Measurements from ENCODE around the gene CNN1.
"Not testable (repeated sequence)": the region's sequence is repeated elsewhere in the genome, so short reads cannot be mapped to it uniquely, and the experiment has no call there.

The CNN1 gene

GRCh38 chr19:11566164-11566563, 27.5 kb downstream of the CNN1 start:
- DNase-seq: no peak

DNA sequence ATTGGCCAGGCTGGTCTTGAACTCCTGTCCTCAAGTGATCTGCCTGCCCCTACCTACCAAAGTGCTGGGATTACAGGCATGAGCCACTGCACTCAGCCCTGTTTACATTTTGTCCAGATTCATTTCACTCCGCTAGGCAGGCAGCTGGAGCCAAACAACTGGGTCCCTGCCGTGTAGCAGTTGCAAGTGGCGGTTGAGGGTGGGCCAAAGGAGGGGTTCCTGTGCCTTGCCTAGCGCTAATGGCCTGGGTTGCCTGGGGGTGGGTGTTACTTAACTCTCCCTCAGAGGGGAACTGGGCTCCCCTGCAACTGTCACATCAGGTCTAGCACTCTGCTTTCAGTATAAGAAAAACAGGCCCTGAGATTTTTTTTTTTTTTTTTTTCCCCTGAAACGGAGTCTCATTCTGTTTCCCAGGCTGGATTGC, 31.4 kb downstream of the CNN1 start:
- no peak for DNase-seq

DNA sequence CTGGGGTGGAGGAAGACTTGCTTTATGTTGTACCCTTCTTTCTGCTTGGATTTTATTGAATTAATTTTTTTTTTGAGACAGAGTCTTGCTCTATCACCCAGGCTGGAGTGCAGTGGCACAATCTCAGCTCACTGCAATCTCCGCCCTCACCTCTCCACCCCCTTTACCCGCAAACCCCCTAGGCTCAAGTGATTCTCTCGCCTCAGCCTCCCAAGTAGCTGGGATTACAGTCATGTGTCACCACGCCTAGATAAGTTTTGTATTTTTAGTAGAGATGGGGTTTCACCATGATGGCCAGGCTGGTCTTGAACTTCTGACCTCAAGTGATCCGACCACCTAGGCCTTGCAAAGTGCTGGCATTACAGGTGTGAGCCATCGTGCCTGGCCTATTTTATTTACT, 34.7 kb downstream of the CNN1 start:
- DNase-seq: not testable (repeated sequence)

GRCh38 chr19:11573763-11574162, 35.1 kb downstream of the CNN1 start:
- not testable (repeated sequence) for DNase-seq

GRCh38 chr19:11574689-11575088, 36.0 kb downstream of the CNN1 start:
- DNase-seq: no peak

DNA sequence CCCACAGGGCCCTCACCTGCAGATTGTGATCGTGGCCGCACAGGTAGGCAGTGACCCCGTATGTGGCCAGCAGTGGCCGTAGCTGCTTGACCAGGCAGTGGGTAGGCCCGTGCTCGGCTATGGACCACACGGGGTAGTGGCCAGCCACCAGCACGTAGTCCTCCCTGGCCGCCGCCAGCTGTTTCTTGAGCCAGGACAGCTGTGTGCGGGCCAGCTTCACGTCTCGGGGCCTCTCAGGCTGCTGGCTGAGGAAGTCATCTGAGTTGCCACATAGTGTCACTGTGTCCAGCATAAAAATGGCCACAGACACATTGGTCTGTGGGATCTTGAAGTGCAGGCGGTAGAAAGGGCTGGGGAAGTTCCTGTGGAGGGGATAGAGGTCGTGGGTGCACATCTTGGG, 37.6 kb downstream of the CNN1 start:
- no peak for DNase-seq

DNA sequence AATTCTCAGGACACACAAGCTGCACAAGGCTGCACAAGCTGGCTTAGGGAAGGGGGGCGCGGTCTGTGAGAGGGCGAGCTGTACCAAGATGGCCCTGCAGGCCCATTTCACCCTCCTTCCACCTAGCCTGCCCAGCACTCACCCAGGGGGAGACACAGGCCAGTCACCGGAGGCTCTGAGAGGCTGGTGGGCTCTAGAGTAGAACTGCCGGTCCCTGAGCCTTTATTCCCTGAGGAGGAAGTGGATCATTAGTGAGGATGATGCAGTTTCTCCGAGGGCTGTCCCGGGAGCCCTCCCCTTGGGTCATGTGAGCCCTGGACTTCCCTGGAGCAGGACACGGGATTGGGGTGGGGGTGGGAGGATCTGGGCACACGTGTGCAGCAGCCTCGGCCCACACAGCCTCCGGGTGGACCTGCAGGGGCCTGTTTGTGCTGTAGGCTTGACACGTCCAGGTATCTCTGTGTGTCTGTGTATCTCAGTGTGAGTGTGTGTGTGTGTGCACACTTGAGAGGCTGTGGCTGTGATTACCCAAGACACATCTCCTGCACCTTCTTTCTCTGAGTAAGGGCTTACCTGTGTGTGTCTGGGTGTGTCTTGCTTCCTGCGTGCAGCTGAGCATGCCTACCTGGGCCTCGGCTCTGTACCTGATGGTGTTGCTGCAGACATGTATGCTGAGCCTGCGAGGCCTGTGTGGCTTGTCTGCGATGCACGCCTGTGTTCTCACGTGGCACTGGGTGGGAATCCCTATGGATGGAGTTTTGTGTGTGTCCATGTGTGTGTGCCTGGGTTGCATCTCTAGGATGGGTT, 39.0 kb downstream of the CNN1 start, which contains the start of gene ACP5:
Gene ACP5 (minus strand): TSS at position 195 of the 807 bp plus-strand sequence. CDS start 328 bp downstream, outside the sequence.
- peak; percentile 20 for DNase-seq

DNA sequence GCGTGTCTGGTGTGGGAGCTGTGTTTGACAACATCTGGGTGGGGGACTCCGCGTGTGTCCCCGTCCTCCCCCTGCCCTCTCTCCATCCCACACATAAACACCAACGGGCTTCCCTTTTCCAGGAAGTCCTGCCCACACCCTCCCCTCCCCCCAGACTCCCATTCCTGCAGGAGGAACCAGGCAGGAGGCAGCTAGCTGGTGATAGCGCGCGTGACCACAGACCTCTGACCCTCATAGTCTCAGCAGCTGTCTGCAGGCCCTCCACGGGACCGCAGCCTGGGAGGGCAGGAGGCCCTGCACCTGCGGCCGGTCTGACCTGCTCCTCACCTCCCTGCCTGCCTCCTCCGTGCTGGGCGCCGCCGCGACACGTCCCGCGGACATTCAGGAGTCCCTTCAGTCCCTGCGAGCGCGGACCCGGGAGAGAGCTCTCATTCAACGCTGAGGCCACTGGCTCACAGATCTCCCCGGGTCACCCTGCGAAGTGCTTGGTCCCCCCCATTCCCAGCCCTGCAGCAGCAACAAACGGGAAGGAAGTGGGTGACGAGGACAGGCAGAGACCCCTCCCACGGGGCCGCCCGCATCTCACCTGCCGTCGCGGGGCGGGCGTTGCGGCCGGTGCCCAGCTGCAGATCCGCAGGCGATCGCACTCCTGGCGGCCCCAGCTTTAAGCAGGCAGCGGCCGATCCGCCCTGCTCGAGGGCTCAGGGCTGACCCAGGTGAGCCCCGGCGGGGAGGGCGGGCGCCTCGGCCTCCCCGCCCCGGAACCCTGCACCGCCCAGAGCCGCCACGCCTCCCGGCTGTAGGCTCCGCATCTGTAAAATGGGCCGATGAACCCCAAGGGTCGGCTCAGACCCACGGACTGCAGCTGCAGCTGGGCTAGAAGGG, 39.8 kb downstream of the CNN1 start:
- DNase-seq: peak; percentile 62

GRCh38 chr19:11580116-11580515, 41.5 kb downstream of the CNN1 start:
- DNase-seq: no peak

DNA sequence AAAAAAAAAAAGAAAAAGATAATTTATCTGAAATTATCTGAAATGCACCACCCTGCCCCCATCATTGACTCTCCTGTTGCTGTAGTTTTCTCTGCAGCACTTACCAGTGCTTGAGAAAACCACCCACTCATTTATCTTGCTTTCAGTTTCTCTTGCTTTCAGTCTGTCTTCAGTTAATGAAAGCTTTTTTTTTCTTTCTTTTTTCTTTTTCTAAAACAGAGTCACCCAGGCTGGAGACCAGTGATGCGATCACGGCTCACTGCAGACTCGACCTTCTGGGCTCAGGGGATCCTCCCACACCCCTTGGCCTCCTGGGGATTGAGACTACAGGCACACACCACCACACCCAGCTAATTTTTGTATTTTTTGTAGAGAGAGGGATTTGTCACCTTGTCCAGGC, 43.1 kb downstream of the CNN1 start:
- DNase-seq: peak; percentile 48

GRCh38 chr19:11586331-11586730, 47.7 kb downstream of the CNN1 start:
- no peak for DNase-seq

- DNase-seq: peak; percentile 82
Measured at GRCh38 chr19:11587302-11587974, 48.8 kb downstream of the CNN1 start.

- no peak for DNase-seq
Measured at GRCh38 chr19:11587975-11588631, 49.5 kb downstream of the CNN1 start.

- DNase-seq: no peak
Measured at GRCh38 chr19:11594084-11594483, 55.4 kb downstream of the CNN1 start.

GRCh38 chr19:11596156-11596555, 57.5 kb downstream of the CNN1 start:
- no peak for DNase-seq

- peak; percentile 98 for DNase-seq
Measured at GRCh38 chr19:11597202-11598102, 58.8 kb downstream of the CNN1 start, which contains the start of gene ZNF627. TSS of gene ZNF627 (plus strand) at chr19:11597483. CDS start at chr19:11597628, 145 bp downstream.

DNA sequence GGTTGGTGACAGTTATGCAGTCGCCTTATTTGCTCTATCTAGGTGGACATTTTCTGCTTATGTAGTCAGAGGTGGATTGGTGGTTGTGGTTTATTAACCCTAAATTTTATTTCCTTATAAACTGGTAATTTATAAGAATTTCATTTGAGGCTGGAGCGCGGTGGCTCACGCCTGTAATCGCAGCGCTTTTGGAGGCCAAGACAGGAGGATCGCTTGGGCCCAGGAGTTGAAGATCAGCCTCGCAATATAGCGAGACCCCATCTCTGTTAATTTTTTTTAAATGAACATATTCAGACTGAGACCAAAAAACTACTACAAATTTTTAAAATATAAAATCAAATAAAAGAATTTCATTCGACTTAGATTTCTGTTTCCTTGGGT, 59.4 kb downstream of the CNN1 start:
- DNase-seq: no peak

GRCh38 chr19:11598746-11599145, 60.1 kb downstream of the CNN1 start:
- no peak for DNase-seq

- not testable (repeated sequence) for DNase-seq
Measured at GRCh38 chr19:11599704-11600103, 61.1 kb downstream of the CNN1 start.

Data from CD4-positive, alpha-beta T cell treated with Interleukin-17A for 4 hours (primary cell).